Common myeloid progenitor, CD34-positive (primary cell): ENCODE measurements around the gene TPK1.
"Not testable (repeated sequence)": the region's sequence is repeated elsewhere in the genome, so short reads cannot be mapped to it uniquely, and the experiment has no call there.

Experiments
- CTCF ChIA-PET: fragments of 350-600 bp; sonication (Branson Sonifier 250); formaldehyde crosslinking; loops from one replicate; lab custom pipeline; 2021; ENCODE audit warnings: antibody characterized with exemption; lab: Charles Lee
- POLR2A ChIA-PET: fragments of 350-600 bp; sonication (Branson Sonifier 250); formaldehyde crosslinking; loops from one replicate; lab custom pipeline; 2021; ENCODE audit warnings: antibody characterized with exemption; lab: Charles Lee
- DNase-seq, 3 donors: peaks; one replicate each; pipeline versions ENCODE4 v3.0.0 to v3.0.0-alpha.2; 2013
- H3K27ac ChIP-seq, 2 experiments: 1 replicate in 1 of 2; 2 replicates in 1 of 2; pipeline ENCODE4 v1.7.0; 2013; ENCODE audit warnings: inconsistent platforms in 2 of 2, low read length in 2 of 2, mild to moderate bottlenecking in 2 of 2, low read depth in 1 of 2, moderate library complexity in 1 of 2; ENCODE audit not compliant: severe bottlenecking in 2 of 2, insufficient read depth in 1 of 2, poor library complexity in 1 of 2
- H3K27me3 ChIP-seq, 5 experiments: replicated peaks in 2 of 5; 1 replicate in 3 of 5; 2 replicates in 2 of 5; pipeline versions ENCODE4 v1.6.1 to v1.7.0; 2013; ENCODE audit warnings: low read length in 4 of 5, mild to moderate bottlenecking in 2 of 5, moderate library complexity in 2 of 5, inconsistent platforms in 1 of 5; ENCODE audit not compliant: insufficient read depth in 5 of 5, control insufficient read depth in 4 of 5
- H3K36me3 ChIP-seq, 4 experiments: 1 replicate in 2 of 4; 2 replicates in 2 of 4; pipeline versions ENCODE4 v1.6.1 to v1.7.0; 2013; ENCODE audit warnings: low read length in 3 of 4, control low read depth in 1 of 4, mild to moderate bottlenecking in 1 of 4; ENCODE audit not compliant: control insufficient read depth in 4 of 4, insufficient read depth in 4 of 4
- H3K4me1 ChIP-seq, 4 experiments: 1 replicate in 3 of 4; 2 replicates in 1 of 4; pipeline versions ENCODE4 v1.6.1 to v1.7.1; 2013; ENCODE audit warnings: low read length in 3 of 4, mild to moderate bottlenecking in 3 of 4, control low read depth in 1 of 4, inconsistent platforms in 1 of 4, moderate library complexity in 1 of 4; ENCODE audit not compliant: control insufficient read depth in 4 of 4, insufficient read depth in 4 of 4; ENCODE audit errors: control extremely low read depth in 1 of 4
- H3K4me3 ChIP-seq, 7 experiments: 1 replicate in 4 of 7; 2 replicates in 3 of 7; pipeline versions ENCODE4 v1.5.1 to v1.7.0; 2013; ENCODE audit warnings: mild to moderate bottlenecking in 7 of 7, low read length in 6 of 7, moderate library complexity in 6 of 7, inconsistent platforms in 2 of 7, low read depth in 2 of 7, control low read depth in 1 of 7; ENCODE audit not compliant: insufficient read depth in 4 of 7, control insufficient read depth in 1 of 7; ENCODE audit errors: extremely low read depth in 1 of 7
- H3K9me3 ChIP-seq, 5 experiments: 1 replicate in 4 of 5; 2 replicates in 1 of 5; pipeline versions ENCODE4 v1.6.1 to v1.7.1; 2013; ENCODE audit warnings: low read length in 4 of 5, mild to moderate bottlenecking in 2 of 5, inconsistent platforms in 1 of 5, low read depth in 1 of 5, moderate library complexity in 1 of 5; ENCODE audit not compliant: control insufficient read depth in 4 of 5, insufficient read depth in 2 of 5; ENCODE audit errors: control extremely low read depth in 1 of 5
- WGBS: methylation state at CpG from one replicate; pipeline ENCODE4 v1.1.5; 2013; ENCODE audit not compliant: insufficient coverage; 5-methylcytosine and 5-hydroxymethylcytosine counted together

TPK1 gene

DNA sequence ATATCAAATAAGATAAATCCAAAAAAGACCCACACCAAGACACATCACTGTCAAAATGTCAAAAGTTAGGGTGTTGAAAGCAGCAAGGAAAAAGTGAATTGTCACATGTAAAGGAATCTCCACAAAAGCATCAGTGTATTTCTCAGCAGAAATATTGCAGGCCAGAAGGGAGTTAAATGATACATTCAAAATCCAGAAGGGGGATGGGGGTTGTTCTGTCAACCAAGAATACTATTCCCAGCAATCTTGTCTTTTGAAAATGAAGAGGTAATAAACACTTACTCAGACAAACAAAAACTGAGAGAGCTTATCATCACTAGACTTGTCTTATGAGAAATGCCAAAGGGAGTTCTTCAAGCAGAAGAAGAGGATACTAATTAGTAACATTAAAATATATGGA is 241.3 kb downstream of the TPK1 start:
- ChIA-PET POLR2A (no interaction called here), CTCF (no interaction called here)

DNA sequence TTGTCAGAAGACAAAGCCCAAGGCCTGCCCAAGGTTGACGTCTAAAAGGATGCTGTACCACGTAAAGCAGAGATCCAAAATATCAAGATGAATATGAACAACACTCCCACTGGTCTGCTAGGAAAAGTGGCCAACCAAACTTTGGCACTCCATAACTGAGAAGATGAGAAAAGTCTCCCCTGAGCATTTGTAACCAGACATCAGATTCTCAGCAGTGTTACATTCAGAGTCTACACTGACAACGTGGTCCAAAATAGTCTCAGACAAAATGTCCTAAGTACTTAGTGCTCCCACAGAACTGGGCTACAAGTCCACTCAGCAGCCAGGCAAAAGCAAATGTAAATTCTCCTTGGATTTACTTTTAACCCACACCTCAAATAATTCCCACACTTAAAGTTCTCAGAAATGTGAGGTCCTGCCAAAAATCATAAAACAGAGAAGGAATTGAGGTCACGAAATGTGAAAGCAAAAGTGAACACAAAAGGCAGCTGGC is 247.2 kb downstream of the TPK1 start:
- Histone ChIP-seq H3K27me3 (no peaks in the 10 kb centered on the region), H3K4me1 (peaks cover 0 to 2% (median 0%) of the 10 kb centered on the region in 4 experiments), H3K27ac (no peak overlapping the region), H3K36me3 (no peaks in the 10 kb centered on the region), H3K4me3 (no peak overlapping the region), H3K9me3 (peaks cover 0 to 6% (median 0%) of the 10 kb centered on the region in 5 experiments)
- ChIA-PET POLR2A (no interaction called here), CTCF (no interaction called here)
- DNase-seq: peak in 1 of 3 donors; percentile 2
- WGBS: 95% methylated on average over 3 of the region's 4 CpGs

More for the DNA sequence above, 241.3 kb downstream of the TPK1 start:
- peak; percentile 1 to 22 (median 13) for DNase-seq
- Histone ChIP-seq H3K27me3 (no peaks in the 10 kb centered on the region), H3K9me3 (peaks cover 0 to 26% (median 4%) of the 10 kb centered on the region in 5 experiments), H3K27ac (no peak overlapping the region), H3K4me3 (no peak overlapping the region), H3K4me1 (no peaks in the 10 kb centered on the region), H3K36me3 (no peaks in the 10 kb centered on the region)

DNA sequence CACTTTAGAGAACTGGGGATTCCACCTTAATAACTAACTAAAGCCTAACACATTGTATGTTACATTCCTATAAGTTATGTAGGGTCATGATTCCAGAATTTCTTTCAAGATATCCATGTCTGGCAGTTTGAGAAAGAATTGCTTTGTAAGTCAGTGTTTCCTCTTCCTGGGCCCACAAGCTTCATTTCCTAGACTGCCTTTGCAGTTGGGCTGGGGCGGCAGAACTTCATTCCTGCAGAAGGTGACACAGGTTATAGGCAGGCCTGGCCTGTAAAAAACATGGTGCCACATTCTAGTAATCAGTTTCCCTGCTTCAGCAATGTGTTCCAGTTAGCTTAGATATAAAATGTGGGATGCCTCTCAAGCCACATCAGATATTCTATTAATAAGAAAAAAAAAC is 248.2 kb downstream of the TPK1 start:
- DNase-seq: no peak
- H3K9me3 ChIP-seq: peaks cover 0 to 1% (median 0%) of the 10 kb centered on the region in 5 experiments
- peaks cover 0 to 2% (median 0%) of the 10 kb centered on the region in 4 experiments for H3K4me1 ChIP-seq
- no peaks in the 10 kb centered on the region for H3K27me3 ChIP-seq
- H3K4me3 ChIP-seq: no peak overlapping the region
- H3K36me3 ChIP-seq: no peaks in the 10 kb centered on the region
- H3K27ac ChIP-seq: no peak overlapping the region
- ChIA-PET POLR2A (no interaction called here), CTCF (no interaction called here)
- WGBS: 83% methylated on average over 1 of the region's 1 CpG

DNA sequence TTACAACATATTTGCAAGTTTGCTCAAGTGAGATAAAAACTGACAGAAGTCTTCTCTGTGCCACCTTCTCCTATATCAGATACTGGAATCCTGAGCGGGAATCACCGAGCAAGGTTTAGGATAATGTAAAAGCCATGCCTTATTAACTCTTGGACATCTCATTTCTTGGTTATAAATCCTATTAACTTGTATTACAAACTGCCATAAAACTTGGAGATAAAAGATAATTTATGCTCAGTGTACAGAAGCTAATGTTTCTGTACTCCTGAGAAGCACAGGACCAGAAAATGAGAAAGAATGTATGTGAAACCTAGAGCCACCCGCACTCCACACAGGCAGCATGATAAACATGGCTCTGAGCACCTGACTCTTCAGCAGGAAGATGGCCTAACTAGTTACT is 251.1 kb downstream of the TPK1 start:
- DNase-seq: no peak
- CTCF ChIA-PET: no interaction called here
- POLR2A ChIA-PET: no interaction called here

DNA sequence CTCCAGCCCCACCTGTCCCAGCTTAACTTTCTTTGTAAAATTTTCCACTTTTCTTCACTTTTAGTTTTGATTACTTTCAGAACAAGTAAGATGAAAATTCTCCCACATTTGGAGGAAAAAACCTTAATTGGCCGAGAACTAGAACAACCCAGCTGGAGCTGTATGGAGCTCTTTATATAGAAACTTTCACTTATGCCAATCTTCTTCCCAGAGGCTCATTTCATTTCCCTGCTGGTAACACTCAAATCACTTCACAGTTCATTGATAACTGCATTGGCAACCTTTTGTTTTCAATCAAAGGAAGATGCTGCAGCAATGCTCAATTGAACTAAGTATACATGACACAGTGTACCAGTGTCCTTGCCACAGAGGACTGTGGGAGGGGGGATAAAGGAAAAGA is 256.2 kb downstream of the TPK1 start:
- no peak for DNase-seq
- H3K9me3 ChIP-seq: no peaks in the 10 kb centered on the region
- H3K27me3 ChIP-seq: no peaks in the 10 kb centered on the region
- ChIA-PET CTCF (no interaction called here), POLR2A (no interaction called here)
- H3K4me1 ChIP-seq: no peaks in the 10 kb centered on the region
- no peaks in the 10 kb centered on the region for H3K36me3 ChIP-seq
- WGBS: no CpG with 5 or more reads among the region's 1 CpG
- no peak overlapping the region for H3K27ac ChIP-seq
- H3K4me3 ChIP-seq: no peak overlapping the region

More for the DNA sequence above, 251.1 kb downstream of the TPK1 start:
- WGBS: no CpG with 5 or more reads among the region's 3 CpGs
- Histone ChIP-seq H3K27me3 (no peaks in the 10 kb centered on the region), H3K27ac (no peak overlapping the region), H3K36me3 (no peaks in the 10 kb centered on the region), H3K9me3 (no peaks in the 10 kb centered on the region), H3K4me3 (no peak overlapping the region), H3K4me1 (peaks cover 0 to 2% (median 0%) of the 10 kb centered on the region in 4 experiments)

DNA sequence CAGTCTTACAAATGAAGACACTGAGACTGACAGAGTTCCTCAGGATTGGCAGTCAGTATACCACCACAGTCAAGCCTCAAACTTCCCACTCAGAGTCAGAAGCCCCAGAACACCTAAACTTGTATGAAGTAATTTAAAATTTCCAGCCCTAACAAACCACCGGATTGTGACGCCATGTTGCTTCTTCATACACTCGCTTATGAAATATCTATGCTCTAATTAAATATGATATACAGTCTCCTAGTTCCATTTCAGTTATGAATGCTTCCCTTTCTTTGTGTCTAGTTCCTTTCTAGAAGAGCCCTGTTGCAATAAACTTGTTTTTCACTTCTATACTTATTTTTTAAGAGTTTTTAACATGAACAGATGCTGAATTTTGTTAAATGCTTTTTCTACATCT is 260.4 kb downstream of the TPK1 start:
- POLR2A ChIA-PET: no interaction called here
- no peak for DNase-seq
- H3K27me3 ChIP-seq: no peaks in the 10 kb centered on the region
- CTCF ChIA-PET: interaction anchor here (0.7 kb wide), 1 partner anchor 11 kb away, joined by 3 read pairs; no protein-coding TSS in a partner anchor
- WGBS: no CpG with 5 or more reads among the region's 3 CpGs
- H3K4me1 ChIP-seq: no peaks in the 10 kb centered on the region
- H3K4me3 ChIP-seq: no peak overlapping the region
- H3K9me3 ChIP-seq: no peaks in the 10 kb centered on the region
- H3K27ac ChIP-seq: no peak overlapping the region
- no peaks in the 10 kb centered on the region for H3K36me3 ChIP-seq

DNA sequence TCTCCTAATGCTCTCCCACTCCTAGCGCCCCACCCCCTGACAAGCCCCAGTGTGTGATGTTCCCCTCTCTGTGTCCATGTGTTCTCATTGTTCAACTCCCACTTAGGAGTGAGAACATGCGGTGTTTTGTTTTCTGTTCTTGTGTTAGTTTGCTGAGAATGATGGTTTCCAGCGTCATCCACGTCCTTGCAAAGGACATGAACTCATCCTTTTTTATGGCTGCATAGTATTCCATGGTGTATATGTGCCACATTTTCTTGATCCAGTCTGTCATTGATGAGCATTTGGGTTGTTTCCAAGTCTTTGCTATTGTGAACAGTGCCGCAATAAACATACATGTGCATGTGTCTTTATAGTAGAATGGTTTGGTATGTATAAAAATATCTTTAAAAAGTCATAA is 261.1 kb downstream of the TPK1 start:
- POLR2A ChIA-PET, H3K9me3 ChIP-seq, H3K4me1 ChIP-seq, H3K27ac ChIP-seq, H3K27me3 ChIP-seq, H3K4me3 ChIP-seq, H3K36me3 ChIP-seq, CTCF ChIA-PET, DNase-seq: not testable (repeated sequence)
- WGBS: 100% methylated on average over 1 of the region's 5 CpGs
